GM18951 (cell line): Measurements from ENCODE around the gene ATRNL1.

Source experiments
- POLR2A ChIP-seq: IDR thresholded peaks from 4 replicates; pipeline ENCODE4 v1.6.1; 2011; ENCODE audit warnings: mild to moderate bottlenecking; ENCODE audit not compliant: insufficient read length, insufficient read depth; ENCODE audit errors: extremely low read depth
- in situ Hi-C: fragments of 300-500 bp; cut with MboI; formaldehyde crosslinking; loops from one replicate; pipeline ENCODE4 v1.12.0; 2022; ENCODE audit warnings: low sequenced_read_pairs, mixed read lengths, inconsistent platforms; ENCODE audit not compliant: unreplicated experiment

Gene ATRNL1

GRCh38 chr10:115861455-115861854 is 768.3 kb downstream of the ATRNL1 start:
- TF ChIP-seq POLR2A, result no peak
- in situ Hi-C loops, result no loop called here

GRCh38 chr10:115861864-115862263 is 768.7 kb downstream of the ATRNL1 start:
- in situ Hi-C loops, result no loop called here

GRCh38 chr10:115866174-115866573 is 773.0 kb downstream of the ATRNL1 start:
- in situ Hi-C loops, result no loop called here
- TF ChIP-seq POLR2A, result no peak

More at GRCh38 chr10:115861864-115862263, 768.7 kb downstream of the ATRNL1 start:
- no peak for TF ChIP-seq POLR2A

GRCh38 chr10:115866691-115867090 is 773.5 kb downstream of the ATRNL1 start:
- TF ChIP-seq POLR2A, result no peak
- in situ Hi-C loops, result no loop called here

- in situ Hi-C loops, result no loop called here
- TF ChIP-seq POLR2A, result no peak
Observed at GRCh38 chr10:115867305-115867704, 774.1 kb downstream of the ATRNL1 start.

- in situ Hi-C loops, result no loop called here
- no peak for TF ChIP-seq POLR2A
Observed at GRCh38 chr10:115871855-115872254, 778.7 kb downstream of the ATRNL1 start.

GRCh38 chr10:115875172-115875571 is 782.0 kb downstream of the ATRNL1 start:
- in situ Hi-C loops, result no loop called here
- no peak for TF ChIP-seq POLR2A

GRCh38 chr10:115879372-115880089 is 786.4 kb downstream of the ATRNL1 start:
- TF ChIP-seq POLR2A, result no peak
- in situ Hi-C loops, result no loop called here

GRCh38 chr10:115882021-115882420 is 788.9 kb downstream of the ATRNL1 start:
- in situ Hi-C loops, result no loop called here
- no peak for TF ChIP-seq POLR2A

GRCh38 chr10:115883372-115883771 is 790.2 kb downstream of the ATRNL1 start:
- in situ Hi-C loops, result no loop called here
- TF ChIP-seq POLR2A, result no peak

- in situ Hi-C loops, result no loop called here
- no peak for TF ChIP-seq POLR2A
Observed at GRCh38 chr10:115884331-115884730, 791.2 kb downstream of the ATRNL1 start.

- no peak for TF ChIP-seq POLR2A
- in situ Hi-C loops, result no loop called here
Observed at GRCh38 chr10:115895166-115895565, 802.0 kb downstream of the ATRNL1 start.

GRCh38 chr10:115898242-115898641 is 805.1 kb downstream of the ATRNL1 start:
- no peak for TF ChIP-seq POLR2A
- in situ Hi-C loops, result no loop called here

GRCh38 chr10:115902596-115902995 is 809.4 kb downstream of the ATRNL1 start:
- in situ Hi-C loops, result no loop called here

More at GRCh38 chr10:115902596-115902995, 809.4 kb downstream of the ATRNL1 start:
- no peak for TF ChIP-seq POLR2A
